DND-41 (cell line): ENCODE data around the gene ASIC1.

Experiments used
- ATAC-seq: fragments of 200-7000 bp; cut with Tn5 transposase; 3 replicates; pipeline ENCODE4 v1.9.1; 2021; ENCODE audit warnings: low read depth; ENCODE audit not compliant: insufficient read depth
- DNase-seq: peaks from one replicate; pipeline ENCODE4 v3.0.0-alpha.2; 2020
- H2AFZ ChIP-seq: 2 replicates; pipeline ENCODE4 v1.6.0; 2012; ENCODE audit warnings: low read depth, low read length
- H3K27ac ChIP-seq: 2 replicates; pipeline ENCODE4 v1.5.1; 2012; ENCODE audit warnings: low read length, inconsistent platforms
- H3K27me3 ChIP-seq: fragments of 200-600 bp; sonication (generic); 2 replicates; pipeline ENCODE4 v1.6.0; 2012; ENCODE audit warnings: low read length, mild to moderate bottlenecking, inconsistent platforms; ENCODE audit not compliant: insufficient read depth, poor library complexity
- H3K36me3 ChIP-seq: 2 replicates; pipeline ENCODE4 v1.5.1; 2012; ENCODE audit warnings: low read length, inconsistent platforms; ENCODE audit not compliant: insufficient read depth
- H3K4me1 ChIP-seq: 2 replicates; pipeline ENCODE4 v1.5.1; 2012; ENCODE audit warnings: mild to moderate bottlenecking, low read length; ENCODE audit not compliant: insufficient read depth
- H3K4me2 ChIP-seq: 2 replicates; pipeline ENCODE4 v1.6.0; 2012; ENCODE audit warnings: mild to moderate bottlenecking, moderate library complexity, low read length, inconsistent platforms; ENCODE audit not compliant: insufficient read depth
- H3K4me3 ChIP-seq, 2 experiments: fragments of 200-600 bp in 1 of 2; shearing (Covaris generic) in 1 of 2; 2 replicates each; pipeline ENCODE4 v1.5.1; 2012 to 2016; ENCODE audit warnings: inconsistent platforms in 2 of 2, low read length in 2 of 2, mild to moderate bottlenecking in 2 of 2, low read depth in 1 of 2, moderate library complexity in 1 of 2
- H3K79me2 ChIP-seq: 2 replicates; pipeline ENCODE4 v1.6.0; 2012; ENCODE audit warnings: low read length, inconsistent platforms; ENCODE audit not compliant: insufficient read depth
- H3K9ac ChIP-seq: 2 replicates; pipeline ENCODE4 v1.6.0; 2012; ENCODE audit warnings: low read depth, mild to moderate bottlenecking, inconsistent platforms, low read length, moderate library complexity
- H3K9me3 ChIP-seq: 2 replicates; pipeline ENCODE4 v1.5.1; 2012; ENCODE audit warnings: low read length, moderate library complexity, mild to moderate bottlenecking, inconsistent platforms; ENCODE audit not compliant: insufficient read depth, severe bottlenecking
- H4K20me1 ChIP-seq: 2 replicates; pipeline ENCODE4 v1.6.0; 2012; ENCODE audit warnings: low read length; ENCODE audit not compliant: insufficient read depth
- EZH2 ChIP-seq: IDR thresholded peaks from 3 replicates; pipeline ENCODE4 v1.6.1; 2012; ENCODE audit warnings: borderline replicate concordance, low read depth, mild to moderate bottlenecking, moderate library complexity, low read length, inconsistent platforms; ENCODE audit not compliant: severe bottlenecking
- TF ChIP-seq, protein P1 (sequence below): IDR thresholded peaks from 2 replicates; pipeline ENCODE4 v1.5.1; 2012; ENCODE audit warnings: borderline replicate concordance, low read length, moderate library complexity, mild to moderate bottlenecking; ENCODE audit not compliant: poor library complexity, severe bottlenecking; ENCODE audit errors: extremely low read depth

ASIC1 gene

DNA sequence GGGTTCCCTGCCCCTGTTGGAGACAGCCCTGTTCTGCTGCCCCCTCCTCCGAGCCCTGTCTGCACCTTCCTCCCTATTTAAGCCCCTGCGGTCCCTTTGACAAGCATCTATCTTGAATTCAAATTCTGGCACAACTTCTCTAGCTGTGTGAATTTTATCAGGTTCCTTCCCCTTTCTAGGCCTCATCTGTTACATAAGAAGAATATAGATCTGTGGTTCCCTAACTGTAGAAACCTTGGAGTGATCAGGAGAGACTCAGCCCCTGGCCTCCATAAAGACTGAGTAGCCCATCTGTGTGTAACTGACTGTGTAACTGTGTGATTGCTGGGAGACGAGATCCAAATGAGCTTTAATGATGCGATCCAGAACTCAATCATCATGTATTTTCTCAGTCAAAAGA, 19.1 kb upstream of the ASIC1 start:
- H3K27ac ChIP-seq: no peak overlapping the region
- DNase-seq (no peak), ATAC-seq (no peak)
- H3K27me3 ChIP-seq: peaks cover 4% of the 10 kb centered on the region
- no peaks in the 10 kb centered on the region for H3K9me3 ChIP-seq
- no peak overlapping the region for H3K4me3 ChIP-seq
- no peaks in the 10 kb centered on the region for H4K20me1 ChIP-seq
- no peak overlapping the region for H3K9ac ChIP-seq
- H3K79me2 ChIP-seq: no peaks in the 10 kb centered on the region
- no peaks in the 10 kb centered on the region for H3K4me1 ChIP-seq
- H3K4me2 ChIP-seq: no peak overlapping the region
- TF ChIP-seq EZH2: no peak
- TF ChIP-seq, protein P1, sequence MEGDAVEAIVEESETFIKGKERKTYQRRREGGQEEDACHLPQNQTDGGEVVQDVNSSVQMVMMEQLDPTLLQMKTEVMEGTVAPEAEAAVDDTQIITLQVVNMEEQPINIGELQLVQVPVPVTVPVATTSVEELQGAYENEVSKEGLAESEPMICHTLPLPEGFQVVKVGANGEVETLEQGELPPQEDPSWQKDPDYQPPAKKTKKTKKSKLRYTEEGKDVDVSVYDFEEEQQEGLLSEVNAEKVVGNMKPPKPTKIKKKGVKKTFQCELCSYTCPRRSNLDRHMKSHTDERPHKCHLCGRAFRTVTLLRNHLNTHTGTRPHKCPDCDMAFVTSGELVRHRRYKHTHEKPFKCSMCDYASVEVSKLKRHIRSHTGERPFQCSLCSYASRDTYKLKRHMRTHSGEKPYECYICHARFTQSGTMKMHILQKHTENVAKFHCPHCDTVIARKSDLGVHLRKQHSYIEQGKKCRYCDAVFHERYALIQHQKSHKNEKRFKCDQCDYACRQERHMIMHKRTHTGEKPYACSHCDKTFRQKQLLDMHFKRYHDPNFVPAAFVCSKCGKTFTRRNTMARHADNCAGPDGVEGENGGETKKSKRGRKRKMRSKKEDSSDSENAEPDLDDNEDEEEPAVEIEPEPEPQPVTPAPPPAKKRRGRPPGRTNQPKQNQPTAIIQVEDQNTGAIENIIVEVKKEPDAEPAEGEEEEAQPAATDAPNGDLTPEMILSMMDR: no peak
- H2AFZ ChIP-seq: no peak overlapping the region
- no peaks in the 10 kb centered on the region for H3K36me3 ChIP-seq

DNA sequence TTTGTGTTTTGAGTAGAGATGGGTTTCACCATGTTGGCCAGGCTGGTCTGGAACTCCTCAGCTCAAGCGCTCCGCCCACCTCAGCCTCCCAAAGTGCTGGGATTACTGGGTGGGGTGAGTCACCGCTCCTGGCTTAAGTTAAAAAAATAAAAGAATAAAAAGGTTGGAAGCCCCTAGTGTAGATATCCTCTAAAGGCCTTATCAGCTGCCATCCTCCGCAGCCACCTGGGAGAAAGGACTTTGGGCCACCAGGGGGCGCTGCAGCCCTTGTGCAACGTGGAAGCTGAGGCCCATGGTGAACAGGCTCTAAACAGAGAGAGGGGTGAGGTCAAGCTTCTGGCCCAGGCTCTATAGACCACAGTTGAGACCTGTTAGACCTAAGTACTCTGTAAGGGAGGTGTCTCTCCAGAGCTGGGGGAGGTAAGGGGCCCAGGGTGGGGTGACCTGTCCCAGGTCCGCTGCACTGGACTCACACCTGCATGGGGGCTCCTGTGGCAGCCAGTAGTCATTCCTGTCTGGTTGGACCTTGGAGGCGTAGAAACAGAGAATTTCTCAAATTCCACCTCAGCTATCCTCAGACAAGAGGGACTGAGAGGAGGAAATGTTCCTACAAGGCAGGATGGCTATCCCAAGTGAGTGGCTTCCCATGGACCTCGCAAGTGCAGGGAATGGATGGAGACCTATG, 18.1 kb upstream of the ASIC1 start:
- peaks cover 4% of the 10 kb centered on the region for H3K27me3 ChIP-seq
- H3K4me1 ChIP-seq: no peaks in the 10 kb centered on the region
- H4K20me1 ChIP-seq: no peaks in the 10 kb centered on the region
- no peak overlapping the region for H3K27ac ChIP-seq
- no peaks in the 10 kb centered on the region for H3K79me2 ChIP-seq
- no peak overlapping the region for H3K4me3 ChIP-seq
- TF ChIP-seq EZH2: no peak
- TF ChIP-seq, protein P1: peak; percentile 98
- peak; percentile 99 for ATAC-seq
- H3K4me2 ChIP-seq: no peak overlapping the region
- H3K9me3 ChIP-seq: no peaks in the 10 kb centered on the region
- H3K36me3 ChIP-seq: no peaks in the 10 kb centered on the region
- H2AFZ ChIP-seq: peak overlapping the region; percentile 63
- DNase-seq: peak; percentile 86
- H3K9ac ChIP-seq: no peak overlapping the region

DNA sequence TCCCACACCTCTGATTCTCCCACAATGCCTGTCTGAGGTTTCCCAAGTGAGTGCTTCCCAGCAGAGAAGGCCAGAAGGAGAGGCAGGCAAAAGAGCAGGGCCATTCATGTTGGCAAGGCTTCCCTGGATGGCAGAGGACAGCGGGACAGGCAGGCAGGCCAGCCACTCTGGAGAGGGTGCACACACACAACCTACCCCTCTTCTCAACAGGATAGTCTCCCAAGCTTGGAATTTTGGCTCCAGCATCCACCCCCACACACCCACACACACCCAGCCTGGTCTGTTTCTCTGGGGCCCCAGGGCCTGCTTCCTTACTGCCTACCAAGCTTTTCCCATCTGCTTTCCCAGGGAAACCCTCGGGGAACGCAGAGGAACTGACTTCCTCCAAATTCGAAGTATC, 16.7 kb upstream of the ASIC1 start:
- Histone ChIP-seq H3K27me3 (peaks cover 4% of the 10 kb centered on the region), H3K79me2 (no peaks in the 10 kb centered on the region), H3K36me3 (no peaks in the 10 kb centered on the region), H3K9me3 (no peaks in the 10 kb centered on the region), H3K4me1 (no peaks in the 10 kb centered on the region), H3K9ac (no peak overlapping the region), H3K4me3 (no peak overlapping the region), H3K4me2 (no peak overlapping the region), H3K27ac (no peak overlapping the region), H4K20me1 (no peaks in the 10 kb centered on the region), H2AFZ (no peak overlapping the region)
- no peak for DNase-seq
- no peak for ATAC-seq
- TF ChIP-seq, protein P1: no peak
- no peak for TF ChIP-seq EZH2
